GM21717 (cell line): Measurements from ENCODE around the gene EDN1.

Experiments used
- ATAC-seq: cut with Tn5 transposase; IDR thresholded peaks from one replicate; pipeline ENCODE4 v1.9.1; 2021; ENCODE audit warnings: mild to moderate bottlenecking, moderate library complexity; ENCODE audit not compliant: unreplicated experiment

Gene EDN1

GRCh38 chr6:12293931-12294807 is 4.0 kb downstream of the EDN1 start:
- no peak for ATAC-seq

- ATAC-seq: no peak
Observed at GRCh38 chr6:12294851-12295536, 4.8 kb downstream of the EDN1 start.

- ATAC-seq: no peak
Observed at GRCh38 chr6:12295558-12296254, 5.5 kb downstream of the EDN1 start.

GRCh38 chr6:12296255-12296573 is 6.1 kb downstream of the EDN1 start:
- ATAC-seq: no peak

GRCh38 chr6:12296604-12297003 is 6.4 kb downstream of the EDN1 start:
- ATAC-seq: no peak

- no peak for ATAC-seq
Observed at GRCh38 chr6:12297363-12298016, 7.3 kb downstream of the EDN1 start.

- no peak for ATAC-seq
Observed at GRCh38 chr6:12298017-12298978, 8.1 kb downstream of the EDN1 start.

- ATAC-seq: no peak
Observed at GRCh38 chr6:12298995-12299394, 8.8 kb downstream of the EDN1 start.

- ATAC-seq: no peak
Observed at GRCh38 chr6:12301018-12301417, 10.9 kb downstream of the EDN1 start.

GRCh38 chr6:12304487-12304886 is 14.3 kb downstream of the EDN1 start:
- ATAC-seq: no peak

- ATAC-seq: no peak
Observed at GRCh38 chr6:12309070-12309469, 18.9 kb downstream of the EDN1 start.

- no peak for ATAC-seq
Observed at GRCh38 chr6:12311106-12311505, 20.9 kb downstream of the EDN1 start.

GRCh38 chr6:12312736-12313135 is 22.6 kb downstream of the EDN1 start:
- ATAC-seq: no peak

- no peak for ATAC-seq
Observed at GRCh38 chr6:12313306-12313991, 23.3 kb downstream of the EDN1 start.

- ATAC-seq: no peak
Observed at GRCh38 chr6:12313992-12314589, 23.9 kb downstream of the EDN1 start.

GRCh38 chr6:12314751-12315150 is 24.6 kb downstream of the EDN1 start:
- no peak for ATAC-seq

- ATAC-seq: no peak
Observed at GRCh38 chr6:12315292-12316081, 25.3 kb downstream of the EDN1 start.

GRCh38 chr6:12318749-12319148 is 28.6 kb downstream of the EDN1 start:
- ATAC-seq: no peak
